ENCODE measurements around the gene ARSI.

DNA sequence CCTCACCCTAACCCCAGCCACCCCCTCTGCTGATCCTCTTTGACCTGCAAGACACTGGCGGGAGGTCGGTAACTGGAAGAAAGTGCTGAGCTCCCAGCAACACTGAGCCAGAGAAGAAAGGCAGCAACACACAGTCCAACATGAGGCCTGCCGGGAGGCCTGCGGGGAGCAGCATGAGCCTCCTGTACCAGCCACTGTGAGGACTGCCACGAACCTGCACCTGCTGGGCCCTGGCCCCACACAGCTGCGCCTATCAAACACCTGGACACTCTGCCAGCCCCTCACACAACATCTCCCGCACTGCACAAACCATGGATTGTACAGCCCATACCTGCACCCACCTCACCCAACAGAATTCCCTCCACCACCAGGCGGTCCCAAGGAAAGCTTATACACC, 31.4 kb downstream of the ARSI start:
- TF ChIP-seq, protein P1, sequence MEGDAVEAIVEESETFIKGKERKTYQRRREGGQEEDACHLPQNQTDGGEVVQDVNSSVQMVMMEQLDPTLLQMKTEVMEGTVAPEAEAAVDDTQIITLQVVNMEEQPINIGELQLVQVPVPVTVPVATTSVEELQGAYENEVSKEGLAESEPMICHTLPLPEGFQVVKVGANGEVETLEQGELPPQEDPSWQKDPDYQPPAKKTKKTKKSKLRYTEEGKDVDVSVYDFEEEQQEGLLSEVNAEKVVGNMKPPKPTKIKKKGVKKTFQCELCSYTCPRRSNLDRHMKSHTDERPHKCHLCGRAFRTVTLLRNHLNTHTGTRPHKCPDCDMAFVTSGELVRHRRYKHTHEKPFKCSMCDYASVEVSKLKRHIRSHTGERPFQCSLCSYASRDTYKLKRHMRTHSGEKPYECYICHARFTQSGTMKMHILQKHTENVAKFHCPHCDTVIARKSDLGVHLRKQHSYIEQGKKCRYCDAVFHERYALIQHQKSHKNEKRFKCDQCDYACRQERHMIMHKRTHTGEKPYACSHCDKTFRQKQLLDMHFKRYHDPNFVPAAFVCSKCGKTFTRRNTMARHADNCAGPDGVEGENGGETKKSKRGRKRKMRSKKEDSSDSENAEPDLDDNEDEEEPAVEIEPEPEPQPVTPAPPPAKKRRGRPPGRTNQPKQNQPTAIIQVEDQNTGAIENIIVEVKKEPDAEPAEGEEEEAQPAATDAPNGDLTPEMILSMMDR (conservative IDR thresholded peaks at IDR 0.05; ENCODE audit: low read depth, low read length): no peak
- no peak for TF ChIP-seq EZH2 (IDR thresholded peaks at IDR 0.05; ENCODE audit: low read length, unreplicated experiment)

Data from PC-3 (cell line).